ENCODE measurements around the gene UBE2V1. TPM values are rescaled to one million over a fixed set of nuclear protein-coding genes. Genes with fewer than 3 reads are reported as not detected.

Gene UBE2V1
- polyA plus RNA-seq, 1 of the 3 experiments (the other 2 are of a cell fraction), result 99.7 TPM

GRCh38 chr20:50142812-50143211, 29.9 kb upstream of the UBE2V1 start (continued):
- TF ChIP-seq ZBTB33 (IDR thresholded peaks at IDR 0.05; ENCODE audit: borderline replicate concordance, low read depth) (no peak), USF1 (IDR thresholded peaks at IDR 0.05; ENCODE audit: borderline replicate concordance, low read depth) (no peak), TEAD4 (IDR thresholded peaks at IDR 0.05; ENCODE audit: borderline replicate concordance, insufficient read depth) (no peak), CHD2 (IDR thresholded peaks at IDR 0.05; ENCODE audit: low read length, partially characterized antibody) (no peak), REST (IDR thresholded peaks at IDR 0.05; ENCODE audit: low read depth, low read length) (no peak)

GRCh38 chr20:50141811-50142561, 29.0 kb upstream of the UBE2V1 start:
- Histone ChIP-seq H3K36me3 (replicated peaks in 1 of 2; ENCODE audit: control insufficient read depth in 1 of 2, insufficient read depth in 2 of 2, low read length in 1 of 2) (peaks cover 10 to 13% of the 10 kb centered on the region in 2 experiments), H4K20me1 (ENCODE audit: insufficient read depth) (no peaks in the 10 kb centered on the region), H3K27me3 (ENCODE audit: insufficient read depth) (no peaks in the 10 kb centered on the region), H3K79me2 (ENCODE audit: insufficient read depth) (peaks cover 57% of the 10 kb centered on the region), H3K9ac (no peak overlapping the region), H2AFZ (ENCODE audit: low read depth) (no peak overlapping the region), H3K9me2 (no peaks in the 10 kb centered on the region), H3K4me3 (ENCODE audit: low read depth in 2 of 2, low read length in 1 of 2) (no peak overlapping the region), H3F3A (replicated peaks; ENCODE audit: insufficient read depth) (peaks cover 7% of the 10 kb centered on the region), H3K4me1 (ENCODE audit: control insufficient read depth in 1 of 2, insufficient read depth in 2 of 2, low read depth in 1 of 2, low read length in 1 of 2) (peaks cover 5 to 14% of the 10 kb centered on the region in 2 experiments; a peak in 2 of 4 replicates), H3K27ac (ENCODE audit: low read depth in 2 of 2, low read length in 1 of 2) (no peak overlapping the region; a peak in 1 of 4 replicates), H3K9me3 (no peaks in the 10 kb centered on the region), H3K4me2 (peak overlapping the region; percentile 8; the same call in 1 of the 2 replicates)
- ChIA-PET CTCF (interaction anchor here (0.7 to 4.9 kb wide), 5 partner anchors 10 to 163 kb away, joined by 3 to 36 read pairs (median 10); no protein-coding TSS in a partner anchor), POLR2A (no interaction called here)
- WGBS (ENCODE audit: low lambda C conversion rate), result 93% methylated on average over 10 of the region's 12 CpGs
- TF ChIP-seq, protein P1, sequence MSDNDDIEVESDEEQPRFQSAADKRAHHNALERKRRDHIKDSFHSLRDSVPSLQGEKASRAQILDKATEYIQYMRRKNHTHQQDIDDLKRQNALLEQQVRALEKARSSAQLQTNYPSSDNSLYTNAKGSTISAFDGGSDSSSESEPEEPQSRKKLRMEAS (IDR thresholded peaks at IDR 0.05; ENCODE audit: low read depth), result no peak
- no peak for TF ChIP-seq MEF2A (IDR thresholded peaks at IDR 0.05; ENCODE audit: borderline replicate concordance, low read depth)
- no peak for TF ChIP-seq EP300 (IDR thresholded peaks at IDR 0.05; ENCODE audit: borderline replicate concordance in 1 of 2, low read depth in 1 of 2, low read length in 1 of 2)
- no peak for TF ChIP-seq FOXM1 (IDR thresholded peaks at IDR 0.05; ENCODE audit: low read depth)
- TF ChIP-seq JUND (IDR thresholded peaks at IDR 0.05), result no peak
- no peak for TF ChIP-seq POLR2AphosphoS5 (IDR thresholded peaks at IDR 0.05; ENCODE audit: low read depth, low read length)
- TF ChIP-seq USF1 (IDR thresholded peaks at IDR 0.05; ENCODE audit: borderline replicate concordance, low read depth), result no peak
- no peak for TF ChIP-seq RCOR1 (IDR thresholded peaks at IDR 0.05; ENCODE audit: low read length)
- TF ChIP-seq RFX5 (IDR thresholded peaks at IDR 0.05; ENCODE audit: low read length), result no peak
- TF ChIP-seq SMC3 (IDR thresholded peaks at IDR 0.05; ENCODE audit: low read depth, low read length), result no peak
- no peak for TF ChIP-seq CHD2 (IDR thresholded peaks at IDR 0.05; ENCODE audit: low read length, partially characterized antibody)
- no peak for DNase-seq

Data from SK-N-SH (cell line).